Astrocyte of the spinal cord (primary cell): ENCODE data around the gene SFT2D2.

ENCODE experiments used
- DNase-seq: peaks from one replicate; pipeline ENCODE4 v3.0.0; 2011; ENCODE audit warnings: low read depth, low spot score
- H3K4me3 ChIP-seq: 2 replicates; pipeline ENCODE4 v1.5.1; 2011; ENCODE audit warnings: low read depth, mild to moderate bottlenecking, low read length, moderate library complexity
- in situ Hi-C: cut with HindIII; loops from 2 replicates; pipeline ENCODE4 v1.10.0; 2017; ENCODE audit warnings: low sequenced_read_pairs
- TF ChIP-seq, protein P1 (sequence below): IDR thresholded peaks from 2 replicates; pipeline ENCODE4 v1.5.1; 2012; ENCODE audit warnings: low read depth, mild to moderate bottlenecking, low read length, inconsistent platforms

SFT2D2 gene

GRCh38 chr1:168273575-168273974 lies 47.8 kb downstream of the SFT2D2 start:
- DNase-seq, result peak; percentile 23
- H3K4me3 ChIP-seq, result no peak overlapping the region
- TF ChIP-seq, protein P1, sequence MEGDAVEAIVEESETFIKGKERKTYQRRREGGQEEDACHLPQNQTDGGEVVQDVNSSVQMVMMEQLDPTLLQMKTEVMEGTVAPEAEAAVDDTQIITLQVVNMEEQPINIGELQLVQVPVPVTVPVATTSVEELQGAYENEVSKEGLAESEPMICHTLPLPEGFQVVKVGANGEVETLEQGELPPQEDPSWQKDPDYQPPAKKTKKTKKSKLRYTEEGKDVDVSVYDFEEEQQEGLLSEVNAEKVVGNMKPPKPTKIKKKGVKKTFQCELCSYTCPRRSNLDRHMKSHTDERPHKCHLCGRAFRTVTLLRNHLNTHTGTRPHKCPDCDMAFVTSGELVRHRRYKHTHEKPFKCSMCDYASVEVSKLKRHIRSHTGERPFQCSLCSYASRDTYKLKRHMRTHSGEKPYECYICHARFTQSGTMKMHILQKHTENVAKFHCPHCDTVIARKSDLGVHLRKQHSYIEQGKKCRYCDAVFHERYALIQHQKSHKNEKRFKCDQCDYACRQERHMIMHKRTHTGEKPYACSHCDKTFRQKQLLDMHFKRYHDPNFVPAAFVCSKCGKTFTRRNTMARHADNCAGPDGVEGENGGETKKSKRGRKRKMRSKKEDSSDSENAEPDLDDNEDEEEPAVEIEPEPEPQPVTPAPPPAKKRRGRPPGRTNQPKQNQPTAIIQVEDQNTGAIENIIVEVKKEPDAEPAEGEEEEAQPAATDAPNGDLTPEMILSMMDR, result no peak
- in situ Hi-C loops, result no loop called here

- no peak for DNase-seq
- H3K4me3 ChIP-seq, result no peak overlapping the region
- TF ChIP-seq, protein P1, result no peak
- in situ Hi-C loops, result no loop called here
These were observed 53.4 kb downstream of the SFT2D2 start for GRCh38 chr1:168279253-168279652.

GRCh38 chr1:168280296-168280927 lies 54.6 kb downstream of the SFT2D2 start, which contains the start of gene TBX19:
TBX19 (plus strand) TSS chr1:168280877; CDS start chr1:168281091, 214 bp downstream.
- no peak for DNase-seq
- H3K4me3 ChIP-seq, result no peak within 1 kb of the TSS
- in situ Hi-C loops, result no loop called here
- TF ChIP-seq, protein P1, result no peak

- H3K4me3 ChIP-seq, result no peak overlapping the region
- in situ Hi-C loops, result no loop called here
- DNase-seq, result no peak
- TF ChIP-seq, protein P1, result no peak
These were observed 56.0 kb downstream of the SFT2D2 start for GRCh38 chr1:168281603-168282325.

DNA sequence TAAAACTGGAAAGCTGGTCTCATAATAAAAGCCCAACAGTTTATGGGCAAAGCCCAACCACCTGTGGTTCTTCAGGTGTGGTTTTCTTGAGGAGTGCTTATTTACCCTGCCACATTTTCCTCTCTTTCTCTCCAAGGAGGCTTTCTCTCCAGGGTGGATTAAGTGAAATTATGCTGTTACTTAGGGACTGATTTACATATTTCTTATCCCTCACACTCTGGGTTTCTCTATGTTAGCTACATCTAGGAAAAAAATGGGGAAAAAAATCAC lies 59.7 kb downstream of the SFT2D2 start:
- no peak overlapping the region for H3K4me3 ChIP-seq
- TF ChIP-seq, protein P1, result no peak
- in situ Hi-C loops, result no loop called here
- DNase-seq, result peak; percentile 14

GRCh38 chr1:168285971-168286927 lies 60.4 kb downstream of the SFT2D2 start:
- in situ Hi-C loops, result no loop called here
- H3K4me3 ChIP-seq, result no peak overlapping the region
- no peak for DNase-seq
- TF ChIP-seq, protein P1, result no peak
